ENCODE results near the gene TMPRSS6. TPM values are rescaled to one million over a fixed set of nuclear protein-coding genes. Genes with fewer than 3 reads are reported as not detected.
A peak's percentile ranks its signal among the peaks of the same experiment; 100 is the strongest.

The TMPRSS6 gene
- total RNA-seq, 2 experiments from 2014 or later = 39.9 to 42.1 TPM

GRCh38 chr22:37021710-37022482 lies 87.6 kb downstream of the TMPRSS6 start:
- ChIA-PET POLR2A (no interaction called here), CTCF (interaction anchor here (0.7 to 3.5 kb wide), 14 partner anchors 11 to 283 kb away, joined by 3 to 14 read pairs (median 4); a partner anchor contains a TSS)
- intact Hi-C loops (cut with micrococcal nuclease) = loop anchor here (2.0 kb wide), 1 partner anchor 23 kb away; no protein-coding TSS in a partner anchor
- peak; percentile 64 for DNase-seq
- H3K4me1 Mint-ChIP-seq (ENCODE audit: low read depth) = peaks cover 9% of the 10 kb centered on the region
- no peak overlapping the region for H3K4me3 Mint-ChIP-seq
- H3K27me3 Mint-ChIP-seq = peaks cover 3% of the 10 kb centered on the region
- H3K27ac Mint-ChIP-seq = no peak overlapping the region
- no peaks in the 10 kb centered on the region for H3K9me3 Mint-ChIP-seq
- no peaks in the 10 kb centered on the region for H3K36me3 Mint-ChIP-seq

- POLR2A ChIA-PET = no interaction called here
- CTCF ChIA-PET = interaction anchor here (0.7 to 3.5 kb wide), 13 partner anchors 11 to 284 kb away, joined by 3 to 14 read pairs (median 5); a partner anchor contains a TSS
- Mint-ChIP-seq H3K4me1 (ENCODE audit: low read depth) (peaks cover 9% of the 10 kb centered on the region), H3K9me3 (no peaks in the 10 kb centered on the region), H3K27me3 (peaks cover 3% of the 10 kb centered on the region), H3K36me3 (no peaks in the 10 kb centered on the region), H3K4me3 (no peak overlapping the region), H3K27ac (no peak overlapping the region)
- no peak for DNase-seq
- intact Hi-C loops (cut with micrococcal nuclease) = no loop called here
Measured at GRCh38 chr22:37021041-37021440, 88.5 kb downstream of the TMPRSS6 start.

- intact Hi-C loops (cut with micrococcal nuclease) = no loop called here
- ChIA-PET POLR2A (no interaction called here), CTCF (interaction anchor here (1.0 to 1.6 kb wide), 4 partner anchors 15 to 262 kb away, joined by 3 to 8 read pairs (median 4); no protein-coding TSS in a partner anchor)
- Mint-ChIP-seq H3K27ac (no peak overlapping the region), H3K36me3 (no peaks in the 10 kb centered on the region), H3K9me3 (no peaks in the 10 kb centered on the region), H3K4me1 (ENCODE audit: low read depth) (peaks cover 9% of the 10 kb centered on the region), H3K4me3 (peak overlapping the region; percentile 89), H3K27me3 (peaks cover 3% of the 10 kb centered on the region)
- no peak for DNase-seq
Measured at GRCh38 chr22:37020192-37020479, 89.4 kb downstream of the TMPRSS6 start.

GRCh38 chr22:37019309-37020191 lies 90.0 kb downstream of the TMPRSS6 start, which contains the start of the genes MPST and TST:
MPST (plus strand) TSS chr22:37019742; CDS start chr22:37019837, 95 bp downstream.
TST (minus strand) TSS chr22:37019447; CDS start chr22:37018732, 715 bp downstream.
- peaks cover 3% of the 10 kb centered on the region for H3K27me3 Mint-ChIP-seq

GRCh38 chr22:37018815-37019308 lies 90.7 kb downstream of the TMPRSS6 start:
- peak overlapping the region; percentile 61 for H3K4me3 Mint-ChIP-seq
- DNase-seq = no peak
- H3K36me3 Mint-ChIP-seq = no peaks in the 10 kb centered on the region
- ChIA-PET CTCF (interaction anchor here (0.7 to 2.1 kb wide), 12 partner anchors 12 to 180 kb away, joined by 3 to 11 read pairs (median 4); partner anchors contain the start of gene KCTD17), POLR2A (interaction anchor here (0.6 to 1.8 kb wide), 3 partner anchors 103 to 243 kb away, joined by 3 to 7 read pairs (median 3); partner anchors contain the start of gene IFT27)
- H3K27me3 Mint-ChIP-seq = peaks cover 3% of the 10 kb centered on the region
- intact Hi-C loops (cut with micrococcal nuclease) = no loop called here
- no peaks in the 10 kb centered on the region for H3K9me3 Mint-ChIP-seq
- peaks cover 9% of the 10 kb centered on the region for H3K4me1 Mint-ChIP-seq (ENCODE audit: low read depth)
- no peak overlapping the region for H3K27ac Mint-ChIP-seq

More at GRCh38 chr22:37019309-37020191, 90.0 kb downstream of the TMPRSS6 start, which contains the start of the genes MPST and TST:
- Mint-ChIP-seq H3K9me3 (no peaks in the 10 kb centered on the region), H3K4me1 (ENCODE audit: low read depth) (peaks cover 9% of the 10 kb centered on the region), H3K36me3 (no peaks in the 10 kb centered on the region), H3K27ac (no peak within 1 kb of the TSS), H3K4me3 (peak within 1 kb of the TSS; percentile 89)
- ChIA-PET POLR2A (interaction anchor here (0.6 to 1.8 kb wide), 3 partner anchors 102 to 244 kb away, joined by 3 to 7 read pairs (median 3); partner anchors contain the start of gene IFT27), CTCF (interaction anchor here (0.7 to 2.1 kb wide), 15 partner anchors 13 to 262 kb away, joined by 3 to 11 read pairs (median 4); partner anchors contain the start of gene KCTD17)
- DNase-seq = peak; percentile 50
- intact Hi-C loops (cut with micrococcal nuclease) = no loop called here

- Mint-ChIP-seq H3K36me3 (no peaks in the 10 kb centered on the region), H3K27me3 (peaks cover 3% of the 10 kb centered on the region), H3K4me1 (ENCODE audit: low read depth) (peaks cover 9% of the 10 kb centered on the region), H3K4me3 (peak overlapping the region; percentile 61), H3K9me3 (no peaks in the 10 kb centered on the region), H3K27ac (no peak overlapping the region)
- intact Hi-C loops (cut with micrococcal nuclease) = no loop called here
- ChIA-PET POLR2A (interaction anchor here (1.1 to 1.8 kb wide), 2 partner anchors 104 to 242 kb away, joined by 3 to 7 read pairs; partner anchors contain the start of gene IFT27), CTCF (interaction anchor here (0.9 to 2.1 kb wide), 10 partner anchors 12 to 199 kb away, joined by 3 to 11 read pairs (median 4); partner anchors contain the start of gene KCTD17)
- no peak for DNase-seq
Measured at GRCh38 chr22:37018086-37018814, 91.3 kb downstream of the TMPRSS6 start.

- DNase-seq = no peak
- peaks cover 9% of the 10 kb centered on the region for H3K4me1 Mint-ChIP-seq (ENCODE audit: low read depth)
- ChIA-PET POLR2A (no interaction called here), CTCF (interaction anchor here (0.7 to 0.9 kb wide), 2 partner anchors 200 to 214 kb away, joined by 3 read pairs; no protein-coding TSS in a partner anchor)
- intact Hi-C loops (cut with micrococcal nuclease) = no loop called here
- peaks cover 3% of the 10 kb centered on the region for H3K27me3 Mint-ChIP-seq
- H3K36me3 Mint-ChIP-seq = no peaks in the 10 kb centered on the region
- no peaks in the 10 kb centered on the region for H3K9me3 Mint-ChIP-seq
- no peak overlapping the region for H3K27ac Mint-ChIP-seq
- H3K4me3 Mint-ChIP-seq = no peak overlapping the region
Measured at GRCh38 chr22:37017356-37017755, 92.2 kb downstream of the TMPRSS6 start.

- ChIA-PET POLR2A (no interaction called here), CTCF (interaction anchor here (0.7 kb wide), 1 partner anchor 215 kb away, joined by 3 read pairs; no protein-coding TSS in a partner anchor)
- Mint-ChIP-seq H3K27ac (no peak overlapping the region), H3K9me3 (no peaks in the 10 kb centered on the region), H3K4me3 (no peak overlapping the region), H3K36me3 (no peaks in the 10 kb centered on the region), H3K4me1 (ENCODE audit: low read depth) (peaks cover 4% of the 10 kb centered on the region), H3K27me3 (peaks cover 3% of the 10 kb centered on the region)
- intact Hi-C loops (cut with micrococcal nuclease) = no loop called here
- no peak for DNase-seq
Measured at GRCh38 chr22:37016134-37016910, 93.2 kb downstream of the TMPRSS6 start.

GRCh38 chr22:37015587-37015878 lies 94.0 kb downstream of the TMPRSS6 start:
- no peaks in the 10 kb centered on the region for H3K9me3 Mint-ChIP-seq
- H3K36me3 Mint-ChIP-seq = no peaks in the 10 kb centered on the region
- no peak overlapping the region for H3K4me3 Mint-ChIP-seq
- POLR2A ChIA-PET = no interaction called here
- H3K4me1 Mint-ChIP-seq (ENCODE audit: low read depth) = peaks cover 4% of the 10 kb centered on the region
- intact Hi-C loops (cut with micrococcal nuclease) = no loop called here
- CTCF ChIA-PET = no interaction called here
- peaks cover 4% of the 10 kb centered on the region for H3K27me3 Mint-ChIP-seq
- H3K27ac Mint-ChIP-seq = no peak overlapping the region
- no peak for DNase-seq
